Measurements from ENCODE around the gene OGFOD2.
A peak's percentile ranks its signal among the peaks of the same experiment; 100 is the strongest.
"Not testable (repeated sequence)": the region's sequence is repeated elsewhere in the genome, so short reads cannot be mapped to it uniquely, and the experiment has no call there.

Gene OGFOD2

GRCh38 chr12:122974892-122975789 is at the start of gene OGFOD2:
OGFOD2 (plus strand) TSS chr12:122975244; CDS start chr12:122975252, 8 bp downstream.
- DNase-seq, result peak; percentile 95

- DNase-seq, result no peak
Measured at GRCh38 chr12:122927756-122928403, 47.2 kb upstream of the OGFOD2 start.

- DNase-seq, result no peak
Measured at GRCh38 chr12:122928404-122929147, 46.5 kb upstream of the OGFOD2 start.

GRCh38 chr12:122929148-122929538 is 45.9 kb upstream of the OGFOD2 start:
- no peak for DNase-seq

GRCh38 chr12:122929812-122930211 is 45.2 kb upstream of the OGFOD2 start:
- no peak for DNase-seq

GRCh38 chr12:122932207-122932606 is 42.8 kb upstream of the OGFOD2 start:
- no peak for DNase-seq

GRCh38 chr12:122934722-122935121 is 40.3 kb upstream of the OGFOD2 start:
- DNase-seq, result no peak

- DNase-seq, result no peak
Measured at GRCh38 chr12:122935318-122935717, 39.7 kb upstream of the OGFOD2 start.

GRCh38 chr12:122937622-122938091 is 37.4 kb upstream of the OGFOD2 start:
- no peak for DNase-seq

GRCh38 chr12:122939125-122939524 is 35.9 kb upstream of the OGFOD2 start:
- DNase-seq, result no peak

GRCh38 chr12:122941351-122941750 is 33.7 kb upstream of the OGFOD2 start:
- not testable (repeated sequence) for DNase-seq

GRCh38 chr12:122942637-122943036 is 32.4 kb upstream of the OGFOD2 start:
- DNase-seq, result no peak

GRCh38 chr12:122943196-122943595 is 31.8 kb upstream of the OGFOD2 start:
- no peak for DNase-seq

- no peak for DNase-seq
Measured at GRCh38 chr12:122944605-122945592, 30.1 kb upstream of the OGFOD2 start.

GRCh38 chr12:122946690-122947341 is 28.2 kb upstream of the OGFOD2 start:
- peak; percentile 88 for DNase-seq

- no peak for DNase-seq
Measured at GRCh38 chr12:122947352-122947792, 27.7 kb upstream of the OGFOD2 start.

- DNase-seq, result no peak
Measured at GRCh38 chr12:122948605-122949004, 26.4 kb upstream of the OGFOD2 start.

- DNase-seq, result no peak
Measured at GRCh38 chr12:122949405-122949804, 25.6 kb upstream of the OGFOD2 start.

- no peak for DNase-seq
Measured at GRCh38 chr12:122949816-122950675, 25.0 kb upstream of the OGFOD2 start.

- DNase-seq, result no peak
Measured at GRCh38 chr12:122951406-122951805, 23.6 kb upstream of the OGFOD2 start.
